ENCODE data around the gene BACE1-AS. TPM values are rescaled to one million over a fixed set of nuclear protein-coding genes. Genes with fewer than 3 reads are reported as not detected.
"Not testable (repeated sequence)": the region's sequence is repeated elsewhere in the genome, so short reads cannot be mapped to it uniquely, and the experiment has no call there.

BACE1-AS gene
- total RNA-seq, 3 donors from 2014 or later (not counting 1 experiment from before 2014, with no cell fraction given): 2.1 to 4.1 (median 2.4) TPM

DNA sequence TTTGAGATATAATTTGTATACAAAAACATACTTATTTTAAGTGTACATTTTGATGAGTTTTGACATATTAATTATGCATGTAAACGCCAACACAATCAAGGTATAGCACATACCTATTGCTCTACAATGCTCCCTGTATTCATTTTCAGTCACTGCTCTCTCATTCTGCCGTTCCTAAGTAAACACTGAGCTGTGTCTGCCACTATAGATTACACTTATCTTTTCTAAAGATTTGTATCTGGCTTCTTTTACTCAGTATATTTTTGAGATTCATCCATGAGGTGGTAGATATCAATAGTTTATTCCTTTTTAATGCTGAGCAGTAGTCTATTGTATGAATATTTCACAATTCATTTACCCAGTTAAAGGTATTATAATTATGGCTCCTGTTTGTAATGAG is 25.4 kb upstream of the BACE1-AS start:
- no peaks in the 10 kb centered on the region for H3K27me3 Mint-ChIP-seq (ENCODE audit: low read depth in 2 of 2)
- no peaks in the 10 kb centered on the region for H3K9me3 ChIP-seq (ENCODE audit: control insufficient read depth, insufficient read depth, low read length)
- peaks cover 8% of the 10 kb centered on the region for H3K36me3 ChIP-seq (ENCODE audit: control insufficient read depth, insufficient read depth, low read length)
- no peaks in the 10 kb centered on the region for H3K36me3 Mint-ChIP-seq
- ATAC-seq (no peak), DNase-seq (no peak)
- H3K4me1 Mint-ChIP-seq: no peaks in the 10 kb centered on the region
- no peaks in the 10 kb centered on the region for H3K27me3 ChIP-seq (ENCODE audit: control insufficient read depth, insufficient read depth, low read length)
- H3K4me1 ChIP-seq (ENCODE audit: control insufficient read depth, insufficient read depth, low read length): no peaks in the 10 kb centered on the region
- TF ChIP-seq, protein P1, sequence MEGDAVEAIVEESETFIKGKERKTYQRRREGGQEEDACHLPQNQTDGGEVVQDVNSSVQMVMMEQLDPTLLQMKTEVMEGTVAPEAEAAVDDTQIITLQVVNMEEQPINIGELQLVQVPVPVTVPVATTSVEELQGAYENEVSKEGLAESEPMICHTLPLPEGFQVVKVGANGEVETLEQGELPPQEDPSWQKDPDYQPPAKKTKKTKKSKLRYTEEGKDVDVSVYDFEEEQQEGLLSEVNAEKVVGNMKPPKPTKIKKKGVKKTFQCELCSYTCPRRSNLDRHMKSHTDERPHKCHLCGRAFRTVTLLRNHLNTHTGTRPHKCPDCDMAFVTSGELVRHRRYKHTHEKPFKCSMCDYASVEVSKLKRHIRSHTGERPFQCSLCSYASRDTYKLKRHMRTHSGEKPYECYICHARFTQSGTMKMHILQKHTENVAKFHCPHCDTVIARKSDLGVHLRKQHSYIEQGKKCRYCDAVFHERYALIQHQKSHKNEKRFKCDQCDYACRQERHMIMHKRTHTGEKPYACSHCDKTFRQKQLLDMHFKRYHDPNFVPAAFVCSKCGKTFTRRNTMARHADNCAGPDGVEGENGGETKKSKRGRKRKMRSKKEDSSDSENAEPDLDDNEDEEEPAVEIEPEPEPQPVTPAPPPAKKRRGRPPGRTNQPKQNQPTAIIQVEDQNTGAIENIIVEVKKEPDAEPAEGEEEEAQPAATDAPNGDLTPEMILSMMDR (IDR thresholded peaks at IDR 0.05): no peak
- no peak overlapping the region for H3K27ac ChIP-seq (ENCODE audit: low read length)
- no peak overlapping the region for H3K4me3 ChIP-seq (ENCODE audit: low read length)
- intact Hi-C loops (cut with micrococcal nuclease): no loop called here
- H3K27ac Mint-ChIP-seq: no peak overlapping the region
- WGBS (ENCODE audit: insufficient coverage): 100% methylated on average over 2 of the region's 2 CpGs
- H3K4me3 Mint-ChIP-seq: no peak overlapping the region
- no peaks in the 10 kb centered on the region for H3K9me3 Mint-ChIP-seq

DNA sequence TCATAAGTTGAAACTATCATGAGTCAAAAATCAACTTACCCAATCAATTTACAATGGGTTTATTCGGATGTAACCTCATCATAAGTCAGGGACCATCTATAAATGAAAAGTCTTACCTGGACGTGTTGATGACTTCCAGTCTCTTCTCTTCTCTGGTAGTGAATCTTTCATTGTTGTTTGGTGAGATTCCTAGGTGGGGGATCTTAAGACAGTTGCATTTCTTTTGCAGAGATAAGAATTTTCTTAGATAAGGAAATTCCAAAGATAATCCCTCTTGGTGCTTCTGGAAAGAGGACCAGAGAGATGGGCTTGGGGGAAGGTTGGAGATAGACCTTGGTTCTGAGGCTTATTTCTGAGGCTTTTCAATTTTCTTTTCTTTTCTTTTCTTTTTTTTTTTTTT is 21.3 kb upstream of the BACE1-AS start:
- WGBS (ENCODE audit: insufficient coverage): no CpG with 5 or more reads among the region's 2 CpGs
- Mint-ChIP-seq H3K9me3 (no peaks in the 10 kb centered on the region), H3K4me3 (no peak overlapping the region), H3K27me3 (ENCODE audit: low read depth in 2 of 2) (no peaks in the 10 kb centered on the region), H3K36me3 (peaks cover 9% of the 10 kb centered on the region), H3K27ac (no peak overlapping the region), H3K4me1 (peaks cover 0 to 5% of the 10 kb centered on the region in 2 donors)
- Histone ChIP-seq H3K4me1 (ENCODE audit: control insufficient read depth, insufficient read depth, low read length) (no peaks in the 10 kb centered on the region), H3K9me3 (ENCODE audit: control insufficient read depth, insufficient read depth, low read length) (no peaks in the 10 kb centered on the region), H3K27me3 (ENCODE audit: control insufficient read depth, insufficient read depth, low read length) (no peaks in the 10 kb centered on the region), H3K36me3 (ENCODE audit: control insufficient read depth, insufficient read depth, low read length) (peaks cover 3% of the 10 kb centered on the region), H3K4me3 (ENCODE audit: low read length) (no peak overlapping the region), H3K27ac (ENCODE audit: low read length) (no peak overlapping the region)
- no peak for DNase-seq
- intact Hi-C loops (cut with micrococcal nuclease): no loop called here
- no peak for ATAC-seq
- TF ChIP-seq, protein P1 (IDR thresholded peaks at IDR 0.05): no peak

DNA sequence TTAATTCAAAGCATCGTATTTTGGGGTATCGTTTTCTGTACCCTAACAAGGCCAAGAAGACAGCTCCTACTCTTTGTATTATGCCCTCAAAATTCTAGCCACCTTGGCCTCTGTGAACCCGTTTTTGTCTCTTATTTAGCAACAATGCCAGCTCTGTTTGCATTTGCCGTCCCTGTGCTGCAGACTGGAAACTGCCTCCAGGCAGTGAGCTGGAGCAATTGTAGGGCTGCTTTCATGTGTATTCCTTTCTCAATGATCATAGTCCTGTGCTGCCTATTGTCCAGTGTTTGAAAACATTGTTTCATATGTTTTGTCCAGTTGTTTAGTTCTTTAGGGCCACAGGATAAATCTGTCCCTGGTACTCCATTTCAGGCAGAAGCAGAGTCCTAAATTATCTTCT is 19.9 kb upstream of the BACE1-AS start:
- Histone ChIP-seq H3K36me3 (ENCODE audit: control insufficient read depth, insufficient read depth, low read length) (peaks cover 2% of the 10 kb centered on the region), H3K27ac (ENCODE audit: low read length) (no peak overlapping the region), H3K4me1 (ENCODE audit: control insufficient read depth, insufficient read depth, low read length) (no peaks in the 10 kb centered on the region), H3K4me3 (ENCODE audit: low read length) (no peak overlapping the region), H3K27me3 (ENCODE audit: control insufficient read depth, insufficient read depth, low read length) (no peaks in the 10 kb centered on the region), H3K9me3 (ENCODE audit: control insufficient read depth, insufficient read depth, low read length) (no peaks in the 10 kb centered on the region)
- ATAC-seq (no peak), DNase-seq (no peak)
- intact Hi-C loops (cut with micrococcal nuclease): no loop called here
- 93% methylated on average over 4 of the region's 4 CpGs for WGBS (ENCODE audit: insufficient coverage)
- TF ChIP-seq, protein P1 (IDR thresholded peaks at IDR 0.05): no peak
- no peak overlapping the region for H3K4me3 Mint-ChIP-seq
- no peaks in the 10 kb centered on the region for H3K9me3 Mint-ChIP-seq
- H3K4me1 Mint-ChIP-seq: peaks cover 0 to 5% of the 10 kb centered on the region in 2 donors
- H3K27ac Mint-ChIP-seq: no peak overlapping the region
- peaks cover 9% of the 10 kb centered on the region for H3K36me3 Mint-ChIP-seq
- no peaks in the 10 kb centered on the region for H3K27me3 Mint-ChIP-seq (ENCODE audit: low read depth in 2 of 2)

DNA sequence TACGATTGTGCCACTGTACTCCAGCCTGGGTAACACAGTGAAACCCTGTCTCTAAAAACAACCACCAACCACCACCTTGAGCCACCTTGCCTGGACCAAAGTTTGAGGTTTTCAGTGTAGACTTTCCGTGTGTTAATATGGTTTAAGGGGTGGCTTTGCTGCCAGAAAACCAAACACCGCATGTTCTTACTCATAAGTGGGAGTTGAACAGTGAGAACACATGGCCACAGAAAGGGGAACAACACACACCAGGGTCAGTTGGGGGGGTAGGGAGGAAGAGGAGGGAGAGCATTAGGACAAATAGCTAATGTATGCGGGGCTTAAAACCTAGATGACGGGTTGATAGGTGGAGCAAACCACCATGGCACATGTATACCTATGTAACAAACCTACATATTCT is 19.0 kb upstream of the BACE1-AS start:
- not testable (repeated sequence) for H3K36me3 ChIP-seq (ENCODE audit: control insufficient read depth, insufficient read depth, low read length); H3K36me3 Mint-ChIP-seq
- WGBS (ENCODE audit: insufficient coverage): 93% methylated on average over 4 of the region's 5 CpGs

More for the DNA sequence above, 19.0 kb upstream of the BACE1-AS start:
- H3K4me1 Mint-ChIP-seq; intact Hi-C loops (cut with micrococcal nuclease); H3K4me3 ChIP-seq (ENCODE audit: low read length); H3K4me3 Mint-ChIP-seq; H3K27me3 Mint-ChIP-seq (ENCODE audit: low read depth in 2 of 2); H3K9me3 Mint-ChIP-seq; H3K27ac Mint-ChIP-seq; H3K27ac ChIP-seq (ENCODE audit: low read length); H3K27me3 ChIP-seq (ENCODE audit: control insufficient read depth, insufficient read depth, low read length); ATAC-seq; H3K4me1 ChIP-seq (ENCODE audit: control insufficient read depth, insufficient read depth, low read length); H3K9me3 ChIP-seq (ENCODE audit: control insufficient read depth, insufficient read depth, low read length); DNase-seq: not testable (repeated sequence)
